Muscle of leg (tissue), 11 donors: ENCODE measurements around the gene C6orf163. TPM values are rescaled to one million over a fixed set of nuclear protein-coding genes. Genes with fewer than 3 reads are reported as not detected.

Source experiments
- DNase-seq: peaks from one replicate; pipeline ENCODE4 v3.0.0; 2013
- H3K27ac ChIP-seq: one replicate; pipeline ENCODE4 v1.5.1; 2013; ENCODE audit warnings: mild to moderate bottlenecking, low read length, control low read depth
- H3K27me3 ChIP-seq: one replicate; pipeline ENCODE4 v1.6.1; 2013; ENCODE audit warnings: low read length; ENCODE audit not compliant: control insufficient read depth, insufficient read depth
- H3K36me3 ChIP-seq: one replicate; pipeline ENCODE4 v1.6.1; 2013; ENCODE audit warnings: low read length; ENCODE audit not compliant: control insufficient read depth, insufficient read depth
- H3K4me1 ChIP-seq: one replicate; pipeline ENCODE4 v1.6.1; 2013; ENCODE audit warnings: low read length; ENCODE audit not compliant: control insufficient read depth, insufficient read depth
- H3K4me3 ChIP-seq: one replicate; pipeline ENCODE4 v1.5.1; 2013; ENCODE audit warnings: low read length, control low read depth
- H3K9me3 ChIP-seq: replicated peaks from 2 replicates; pipeline ENCODE4 v1.6.1; 2013; ENCODE audit warnings: low read depth, low read length; ENCODE audit not compliant: control insufficient read depth
- WGBS: methylation state at CpG from one replicate; pipeline ENCODE4 v1.1.5; 2013; ENCODE audit warnings: missing lambda C conversion rate; ENCODE audit not compliant: insufficient coverage; 5-methylcytosine and 5-hydroxymethylcytosine counted together
- polyA plus RNA-seq, 8 donors: library from polyadenylated mRNA; unstranded; fragments of 120-200 nt; gene quantifications; one replicate each; pipeline versions ENCODE4 v1.2.1 to v1.2.3, GENCODE V29; 2013; ENCODE audit warnings: inconsistent platforms in 1 of 8, low replicate concordance in 1 of 8; ENCODE audit not compliant: insufficient read length in 8 of 8, insufficient read depth in 1 of 8
- total RNA-seq: library from RNA; stranded (reverse); fragments of 120-200 nt; gene quantifications from one replicate; pipeline ENCODE4 v1.2.4, GENCODE V29; 2013

C6orf163 gene
- total and polyA plus RNA-seq, 9 donors: 0.83 to 3.8 (median 1.5) TPM

- Histone ChIP-seq H3K4me1 (no peaks in the 10 kb centered on the region), H3K9me3 (no peaks in the 10 kb centered on the region), H3K4me3 (no peak overlapping the region), H3K27ac (no peak overlapping the region), H3K27me3 (no peaks in the 10 kb centered on the region), H3K36me3 (no peaks in the 10 kb centered on the region)
- no peak for DNase-seq
- 42% methylated on average over 3 of the region's 5 CpGs for WGBS
Observed at GRCh38 chr6:87333033-87333432, 11.6 kb upstream of the C6orf163 start.

- Histone ChIP-seq H3K36me3 (no peaks in the 10 kb centered on the region), H3K4me1 (no peaks in the 10 kb centered on the region), H3K9me3 (no peaks in the 10 kb centered on the region), H3K4me3 (no peak overlapping the region), H3K27me3 (no peaks in the 10 kb centered on the region), H3K27ac (no peak overlapping the region)
- 56% methylated on average over 2 of the region's 3 CpGs for WGBS
- DNase-seq: peak; percentile 31
Observed at GRCh38 chr6:87333591-87334181, 10.9 kb upstream of the C6orf163 start.

- Histone ChIP-seq H3K9me3 (no peaks in the 10 kb centered on the region), H3K27ac (no peak overlapping the region), H3K4me1 (no peaks in the 10 kb centered on the region), H3K27me3 (no peaks in the 10 kb centered on the region), H3K4me3 (no peak overlapping the region), H3K36me3 (no peaks in the 10 kb centered on the region)
- WGBS: no CpG with 5 or more reads among the region's 1 CpG
- peak; percentile 50 for DNase-seq
Observed at GRCh38 chr6:87334683-87335082, 9.9 kb upstream of the C6orf163 start.

- Histone ChIP-seq H3K4me1 (no peaks in the 10 kb centered on the region), H3K36me3 (no peaks in the 10 kb centered on the region), H3K4me3 (no peak overlapping the region), H3K27ac (no peak overlapping the region), H3K9me3 (no peaks in the 10 kb centered on the region), H3K27me3 (no peaks in the 10 kb centered on the region)
- DNase-seq: no peak
- WGBS: 40% methylated on average over 1 of the region's 4 CpGs
Observed at GRCh38 chr6:87336367-87336766, 8.2 kb upstream of the C6orf163 start.

- Histone ChIP-seq H3K27me3 (no peaks in the 10 kb centered on the region), H3K4me1 (no peaks in the 10 kb centered on the region), H3K9me3 (no peaks in the 10 kb centered on the region), H3K27ac (peak overlapping the region; percentile 39), H3K36me3 (peaks cover 3% of the 10 kb centered on the region), H3K4me3 (no peak overlapping the region)
- 67% methylated on average over 1 of the region's 4 CpGs for WGBS
- DNase-seq: peak; percentile 24
Observed at GRCh38 chr6:87340230-87340629, 4.4 kb upstream of the C6orf163 start.

GRCh38 chr6:87341158-87341557 is 3.5 kb upstream of the C6orf163 start:
- Histone ChIP-seq H3K4me3 (no peak overlapping the region), H3K27me3 (no peaks in the 10 kb centered on the region), H3K9me3 (no peaks in the 10 kb centered on the region), H3K27ac (no peak overlapping the region), H3K4me1 (no peaks in the 10 kb centered on the region), H3K36me3 (peaks cover 3% of the 10 kb centered on the region)
- WGBS: 86% methylated on average over 2 of the region's 2 CpGs
- no peak for DNase-seq

GRCh38 chr6:87341899-87342298 is 2.7 kb upstream of the C6orf163 start:
- no peak for DNase-seq
- Histone ChIP-seq H3K9me3 (no peaks in the 10 kb centered on the region), H3K4me3 (no peak overlapping the region), H3K36me3 (peaks cover 3% of the 10 kb centered on the region), H3K27ac (no peak overlapping the region), H3K4me1 (no peaks in the 10 kb centered on the region), H3K27me3 (no peaks in the 10 kb centered on the region)
- 100% methylated on average over 1 of the region's 1 CpG for WGBS

GRCh38 chr6:87342829-87343228 is 1.8 kb upstream of the C6orf163 start:
- H3K27me3 ChIP-seq: no peaks in the 10 kb centered on the region
- no peaks in the 10 kb centered on the region for H3K9me3 ChIP-seq
- no peak overlapping the region for H3K4me3 ChIP-seq
- peaks cover 3% of the 10 kb centered on the region for H3K36me3 ChIP-seq
- no peak for DNase-seq
- no peaks in the 10 kb centered on the region for H3K4me1 ChIP-seq
- H3K27ac ChIP-seq: no peak overlapping the region

GRCh38 chr6:87346700-87347099 is 2.1 kb downstream of the C6orf163 start:
- H3K27me3 ChIP-seq: no peaks in the 10 kb centered on the region
- 100% methylated on average over 1 of the region's 3 CpGs for WGBS
- H3K27ac ChIP-seq: no peak overlapping the region
- no peaks in the 10 kb centered on the region for H3K4me1 ChIP-seq
- no peak overlapping the region for H3K4me3 ChIP-seq
- DNase-seq: no peak
- H3K36me3 ChIP-seq: peaks cover 3% of the 10 kb centered on the region
- no peaks in the 10 kb centered on the region for H3K9me3 ChIP-seq

- H3K4me1 ChIP-seq: no peaks in the 10 kb centered on the region
- H3K27ac ChIP-seq: no peak overlapping the region
- WGBS: 100% methylated on average over 1 of the region's 2 CpGs
- no peak for DNase-seq
- H3K4me3 ChIP-seq: no peak overlapping the region
- H3K9me3 ChIP-seq: no peaks in the 10 kb centered on the region
- H3K36me3 ChIP-seq: no peaks in the 10 kb centered on the region
- no peaks in the 10 kb centered on the region for H3K27me3 ChIP-seq
Observed at GRCh38 chr6:87349896-87350295, 5.3 kb downstream of the C6orf163 start.

GRCh38 chr6:87350516-87350915 is 5.9 kb downstream of the C6orf163 start:
- Histone ChIP-seq H3K36me3 (no peaks in the 10 kb centered on the region), H3K27me3 (no peaks in the 10 kb centered on the region), H3K27ac (no peak overlapping the region), H3K4me3 (no peak overlapping the region), H3K9me3 (no peaks in the 10 kb centered on the region), H3K4me1 (no peaks in the 10 kb centered on the region)
- DNase-seq: no peak
